ENCODE measurements around the gene ZNF426.

Gene ZNF426

DNA sequence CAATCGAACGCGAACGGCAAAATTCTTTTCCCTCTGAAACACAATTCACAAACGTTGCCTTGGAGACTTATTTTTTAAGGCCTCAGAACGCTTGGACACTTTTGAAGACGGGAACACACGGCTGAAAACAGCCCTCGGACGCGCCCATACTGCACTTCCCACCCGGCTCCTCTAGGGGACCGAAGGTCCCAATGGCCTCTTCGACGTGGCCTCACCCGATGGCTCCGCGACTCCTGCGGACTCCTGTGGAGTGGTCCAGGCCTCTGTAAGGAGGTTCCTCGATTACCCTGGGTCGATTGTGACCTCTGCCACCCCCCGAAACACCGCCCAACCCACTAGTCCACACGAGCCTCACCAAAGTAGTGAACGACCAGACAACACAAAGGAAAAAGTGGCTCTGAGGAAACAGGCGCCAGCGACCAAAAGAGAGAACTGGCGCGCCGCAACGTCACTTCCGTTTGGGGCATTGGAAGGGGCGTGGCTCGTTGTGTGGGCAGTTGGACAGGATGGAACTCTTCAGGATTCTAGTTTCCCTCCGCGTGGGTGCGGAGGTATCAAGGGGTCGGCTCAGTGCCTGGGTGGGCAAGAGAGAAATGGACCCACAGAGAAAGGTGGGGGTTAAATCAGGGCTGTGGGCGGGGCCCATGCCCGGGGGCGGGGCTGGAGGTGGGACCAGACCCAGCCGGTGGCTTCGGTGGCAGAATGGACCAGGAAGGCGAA, 40.1 kb downstream of the ZNF426 start, which contains the start of gene ZNF560:
Gene ZNF560, minus strand, starts transcription at position 434 of the 720 bp plus-strand sequence. CDS start 23,303 bp downstream, outside the sequence.
- in situ Hi-C loops (cut with MboI; ENCODE audit: low sequenced_read_pairs) = no loop called here

DNA sequence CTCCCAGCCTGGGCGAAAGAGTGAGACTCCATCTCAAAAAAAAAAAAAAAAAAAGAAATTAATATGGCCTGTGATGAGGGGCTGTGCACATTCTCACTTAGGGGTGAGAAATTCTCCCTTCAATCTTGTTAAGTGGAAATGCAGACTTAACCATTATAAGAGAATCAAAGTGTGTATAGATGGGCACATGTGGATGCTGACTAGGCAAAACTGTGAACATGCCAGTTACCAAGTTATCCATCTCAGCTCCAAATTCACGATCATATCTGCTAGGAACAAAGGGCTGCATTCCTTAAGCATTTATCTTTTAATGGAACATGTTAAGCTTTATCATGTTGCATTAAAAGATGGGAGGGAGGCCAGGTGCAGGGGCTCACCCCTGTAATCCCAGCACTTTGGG, 44.3 kb downstream of the ZNF426 start:
- in situ Hi-C loops (cut with MboI; ENCODE audit: low sequenced_read_pairs) = no loop called here

- in situ Hi-C loops (cut with MboI; ENCODE audit: low sequenced_read_pairs) = no loop called here
Observed at GRCh38 chr19:9487016-9487415, 51.4 kb downstream of the ZNF426 start.

DNA sequence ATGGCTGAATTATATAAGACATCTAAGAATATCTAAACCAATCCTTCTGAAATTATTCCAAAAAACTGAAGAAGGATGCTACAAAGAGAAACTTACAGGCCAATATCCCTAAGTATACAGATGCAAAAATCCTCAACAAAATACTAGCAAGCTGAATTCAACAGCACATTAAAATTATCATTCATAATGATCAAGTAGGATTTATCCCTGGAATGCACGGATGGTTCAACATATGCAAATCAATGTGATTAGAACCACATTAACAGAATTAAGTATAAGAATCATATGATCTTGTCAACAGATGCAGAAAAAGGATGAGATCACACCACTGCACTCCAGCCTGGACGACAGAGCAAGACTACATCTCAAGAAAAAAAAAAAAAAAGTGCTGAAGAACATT, 53.3 kb downstream of the ZNF426 start:
- in situ Hi-C loops (cut with MboI; ENCODE audit: low sequenced_read_pairs) = no loop called here

DNA sequence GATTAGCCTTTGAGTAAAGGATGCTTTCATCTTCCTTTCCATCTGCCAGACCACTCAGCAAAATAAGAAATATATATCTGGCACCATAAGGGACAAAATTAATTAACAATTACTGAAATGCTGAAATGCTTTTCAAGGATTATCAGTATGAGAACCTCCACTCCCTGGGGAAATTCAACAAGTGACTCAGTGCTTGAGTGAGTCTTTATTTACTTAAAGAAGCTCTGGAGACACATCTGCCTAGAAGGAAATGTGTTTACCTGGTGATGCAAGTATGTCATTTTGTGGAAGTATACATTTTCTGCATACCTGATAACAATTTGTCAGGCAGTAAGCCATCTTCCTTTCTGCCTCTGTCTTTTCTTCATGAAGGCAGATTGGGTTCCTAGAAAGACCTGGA, 63.5 kb downstream of the ZNF426 start:
- in situ Hi-C loops (cut with MboI; ENCODE audit: low sequenced_read_pairs) = no loop called here
